Left lung (tissue), 10 donors: ENCODE results near the gene HDLBP. TPM values are rescaled to one million over a fixed set of nuclear protein-coding genes. Genes with fewer than 3 reads are reported as not detected.
"Not testable (repeated sequence)": the region's sequence is repeated elsewhere in the genome, so short reads cannot be mapped to it uniquely, and the experiment has no call there.

Experiments
- ATAC-seq: fragments of 200-7000 bp; cut with Tn5 transposase; one replicate; pipeline ENCODE4 v1.9.1; 2020; ENCODE audit warnings: moderate library complexity
- DNase-seq, 4 donors: peaks; one replicate each; pipeline ENCODE4 v3.0.0-alpha.2; 2013 to 2020
- H3K27ac ChIP-seq, 2 donors: fragments of 200-600 bp; sonication (generic) in 1 of 2; one replicate each; pipeline versions ENCODE4 v1.5.0 to v1.8.0; 2020 to 2021
- H3K27me3 ChIP-seq, 2 donors: fragments of 200-600 bp; sonication (generic) in 1 of 2; one replicate each; pipeline versions ENCODE4 v1.5.0 to v1.8.0; 2020 to 2021
- H3K36me3 ChIP-seq, 2 donors: fragments of 200-600 bp; sonication (generic) in 1 of 2; one replicate each; pipeline versions ENCODE4 v1.5.0 to v1.8.0; 2020 to 2021
- H3K4me1 ChIP-seq, 2 donors: fragments of 200-600 bp; one replicate each; pipeline ENCODE4 v1.8.0; 2021
- H3K4me3 ChIP-seq, 2 donors: fragments of 200-600 bp; sonication (generic) in 1 of 2; one replicate each; pipeline versions ENCODE4 v1.5.0 to v1.8.0; 2020 to 2021; ENCODE audit warnings: mild to moderate bottlenecking in 1 of 2
- H3K9me3 ChIP-seq, 2 donors: fragments of 200-600 bp; sonication (generic) in 1 of 2; one replicate each; pipeline versions ENCODE4 v1.5.0 to v1.8.0; 2020 to 2021
- CTCF ChIP-seq, 2 donors: fragments of 200-600 bp; sonication (generic) in 1 of 2; IDR thresholded peaks; one replicate each; pipeline versions ENCODE4 v1.5.0 to v1.8.0; 2021; ENCODE audit warnings: antibody characterized with exemption in 2 of 2
- intact Hi-C, 2 donors: fragments of 100-400 bp; cut with DNase I; formaldehyde crosslinking; loops; one replicate each; pipeline versions ENCODE4 v1.11.2 to v1.14.2; 2022
- polyA plus RNA-seq, 6 donors: library from polyadenylated mRNA; unstranded; fragments of 120-200 nt; gene quantifications; one replicate each; pipeline ENCODE4 v1.2.1, GENCODE V29; 2013; ENCODE audit not compliant: insufficient read length in 6 of 6
- total RNA-seq, 2 donors: library from RNA; stranded (reverse); fragmentation: NEBNext Ultra II Directional; extraction: Animal tissue kit (Norgen Biotek cat#: 25700); gene quantifications; one replicate each; pipeline ENCODE4 v1.2.1, GENCODE V29; 2021
- donor health status: DM: no; HTN: yes; CAD: no.
- donor health status: DM: no; HTN: no; CAD: no.

The HDLBP gene
- total and polyA plus RNA-seq, 8 donors, result 369 to 567 (median 401) TPM

DNA sequence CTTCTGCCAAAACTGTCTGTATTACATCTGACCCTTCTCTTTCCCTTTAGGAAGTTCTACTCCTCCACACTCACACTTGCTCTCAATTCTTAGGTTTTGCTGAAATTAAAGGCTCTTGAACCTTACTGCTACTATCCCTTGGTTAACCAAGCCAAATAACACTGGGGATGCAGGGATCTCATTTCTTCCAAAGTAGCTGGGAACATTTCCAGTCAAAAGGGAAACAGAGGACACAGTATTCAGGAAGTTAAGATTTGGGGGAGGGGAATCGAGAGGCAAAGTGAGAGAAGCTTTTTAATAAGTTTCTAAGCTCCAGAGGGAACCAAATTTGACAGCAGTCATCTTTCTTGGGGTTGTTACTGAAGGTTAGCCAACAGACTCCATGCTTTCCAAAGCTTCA is 6.4 kb upstream of the HDLBP start:
- intact Hi-C loops, result no loop called here
- ATAC-seq, result no peak
- TF ChIP-seq CTCF (IDR thresholded peaks at IDR 0.05), result no peak
- H3K27me3 ChIP-seq, result no peaks in the 10 kb centered on the region
- DNase-seq, result no peak
- H3K9me3 ChIP-seq, result no peaks in the 10 kb centered on the region
- no peak overlapping the region for H3K27ac ChIP-seq
- no peak overlapping the region for H3K4me3 ChIP-seq
- peaks cover 40 to 84% of the 10 kb centered on the region in 2 donors for H3K4me1 ChIP-seq
- peaks cover 0 to 16% of the 10 kb centered on the region in 2 donors for H3K36me3 ChIP-seq

DNA sequence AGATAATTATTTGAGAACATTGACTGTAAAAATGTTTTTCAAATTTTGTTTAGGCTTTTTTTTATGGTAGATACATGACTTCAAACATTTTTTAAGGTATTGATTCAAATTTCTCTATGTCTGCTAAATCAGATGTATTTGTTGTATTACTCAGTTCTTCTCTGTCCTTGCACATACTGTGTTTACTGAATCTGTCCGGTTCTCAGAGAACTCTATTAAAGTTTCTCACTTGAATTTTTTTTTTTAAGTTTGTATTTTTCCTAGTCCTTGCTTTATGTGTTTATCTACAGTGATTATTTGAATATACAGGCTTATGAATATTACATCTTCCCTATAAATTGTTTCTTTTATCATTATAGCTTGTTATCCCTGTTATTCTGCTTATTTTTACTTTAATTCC is 5.6 kb upstream of the HDLBP start:
- H3K27me3 ChIP-seq, result no peaks in the 10 kb centered on the region
- no peak for TF ChIP-seq CTCF (IDR thresholded peaks at IDR 0.05)
- peaks cover 0 to 8% of the 10 kb centered on the region in 2 donors for H3K36me3 ChIP-seq
- intact Hi-C loops, result no loop called here
- H3K27ac ChIP-seq, result no peak overlapping the region
- no peak for ATAC-seq
- no peaks in the 10 kb centered on the region for H3K9me3 ChIP-seq
- no peak for DNase-seq
- no peak overlapping the region for H3K4me3 ChIP-seq
- peaks cover 40 to 89% of the 10 kb centered on the region in 2 donors for H3K4me1 ChIP-seq

GRCh38 chr2:241320394-241320793 is 4.9 kb upstream of the HDLBP start:
- Histone ChIP-seq H3K4me3 (no peak overlapping the region), H3K27me3 (no peaks in the 10 kb centered on the region), H3K27ac (no peak overlapping the region), H3K36me3 (peaks cover 0 to 1% of the 10 kb centered on the region in 2 donors), H3K9me3 (no peaks in the 10 kb centered on the region), H3K4me1 (peaks cover 40 to 89% of the 10 kb centered on the region in 2 donors)
- no peak for ATAC-seq
- no peak for TF ChIP-seq CTCF (IDR thresholded peaks at IDR 0.05)
- intact Hi-C loops, result no loop called here
- DNase-seq, result no peak

- H3K4me1 ChIP-seq, result peaks cover 44 to 81% of the 10 kb centered on the region in 2 donors
- intact Hi-C loops, H3K9me3 ChIP-seq, H3K27ac ChIP-seq, H3K27me3 ChIP-seq, ATAC-seq, H3K4me3 ChIP-seq, DNase-seq, H3K36me3 ChIP-seq: not testable (repeated sequence)
Measured at GRCh38 chr2:241318830-241319229, 3.4 kb upstream of the HDLBP start.

DNA sequence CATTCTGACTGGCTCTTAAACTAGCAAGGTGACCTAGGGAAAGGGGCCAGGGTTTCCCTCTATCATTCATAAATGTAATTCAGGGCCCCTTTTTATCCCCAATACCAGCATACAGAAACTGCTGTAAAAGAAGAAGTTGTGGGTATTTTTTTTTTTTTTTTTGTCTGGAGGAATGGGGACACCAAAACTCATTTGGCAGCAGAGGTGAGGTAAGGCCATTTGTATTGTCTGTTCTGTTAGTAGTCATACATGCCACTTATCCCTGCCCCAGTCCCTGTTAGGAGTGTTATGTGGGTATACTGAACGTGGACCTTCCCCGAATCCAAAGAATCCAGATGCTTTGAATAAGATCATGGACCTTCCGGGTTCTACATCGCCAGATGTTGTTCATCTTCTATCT is 1.9 kb upstream of the HDLBP start:
- no peak for ATAC-seq
- Histone ChIP-seq H3K27ac (peak overlapping the region; percentile 98 to 99), H3K4me1 (peaks cover 46 to 81% of the 10 kb centered on the region in 2 donors), H3K27me3 (no peaks in the 10 kb centered on the region), H3K9me3 (no peaks in the 10 kb centered on the region), H3K36me3 (no peaks in the 10 kb centered on the region), H3K4me3 (peak overlapping the region; percentile 73 to 93)
- no peak for TF ChIP-seq CTCF (IDR thresholded peaks at IDR 0.05)
- intact Hi-C loops, result no loop called here
- DNase-seq, result no peak

DNA sequence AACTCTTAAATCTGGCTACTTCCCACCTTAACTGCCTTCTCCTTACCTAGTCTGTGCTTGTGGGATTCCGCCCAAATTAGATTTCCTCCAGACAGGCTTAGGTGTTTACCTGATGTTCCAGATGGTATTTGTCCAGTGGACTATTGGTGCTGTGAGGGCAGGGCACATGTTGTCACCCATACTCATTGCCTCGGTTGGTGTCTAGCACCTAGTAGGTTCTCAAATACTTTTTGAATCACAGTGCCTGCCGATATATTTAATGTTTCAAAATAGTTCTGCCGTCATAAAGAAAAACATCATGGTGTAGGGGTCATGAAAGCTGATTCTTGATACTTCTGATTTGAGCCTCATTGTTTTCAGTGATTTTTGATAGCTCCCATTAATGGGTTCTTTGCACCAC is 1.4 kb upstream of the HDLBP start:
- H3K9me3 ChIP-seq, result no peaks in the 10 kb centered on the region
- no peak for DNase-seq

More for the DNA sequence above, 1.4 kb upstream of the HDLBP start:
- H3K4me3 ChIP-seq, result peak overlapping the region; percentile 73 to 93
- H3K27ac ChIP-seq, result peak overlapping the region; percentile 98 to 99
- no peaks in the 10 kb centered on the region for H3K27me3 ChIP-seq
- no peak for TF ChIP-seq CTCF (IDR thresholded peaks at IDR 0.05)
- no peaks in the 10 kb centered on the region for H3K36me3 ChIP-seq
- H3K4me1 ChIP-seq, result peaks cover 43 to 81% of the 10 kb centered on the region in 2 donors
- no peak for ATAC-seq
- intact Hi-C loops, result no loop called here
